Endometrium (tissue), 2 donors: ENCODE data around the gene NRIP1.
A peak's percentile ranks its signal among the peaks of the same experiment; 100 is the strongest.

Experiments
- FAIRE-seq: peaks from 2 replicates; lab custom pipeline; 2012; peaks lifted over from hg19 to GRCh38; lab: Jason Lieb, UNC
- donor health status: control.
- donor health status: control.

The NRIP1 gene

GRCh38 chr21:15006594-15007230, 58.1 kb downstream of the NRIP1 start:
- no peak for FAIRE-seq

GRCh38 chr21:15005391-15005790, 59.4 kb downstream of the NRIP1 start:
- peak; percentile 96 for FAIRE-seq

- no peak for FAIRE-seq
These were observed 60.0 kb downstream of the NRIP1 start for GRCh38 chr21:15004721-15005370.

GRCh38 chr21:15003463-15004135, 61.2 kb downstream of the NRIP1 start:
- FAIRE-seq = no peak

GRCh38 chr21:15001857-15002606, 62.8 kb downstream of the NRIP1 start:
- FAIRE-seq = no peak

GRCh38 chr21:15001113-15001512, 63.7 kb downstream of the NRIP1 start:
- peak; percentile 53 for FAIRE-seq

- FAIRE-seq = no peak
These were observed 64.7 kb downstream of the NRIP1 start for GRCh38 chr21:15000081-15000480.

GRCh38 chr21:14998784-14999183, 66.0 kb downstream of the NRIP1 start:
- no peak for FAIRE-seq

GRCh38 chr21:14998336-14998735, 66.5 kb downstream of the NRIP1 start:
- FAIRE-seq = no peak

- FAIRE-seq = no peak
These were observed 68.9 kb downstream of the NRIP1 start for GRCh38 chr21:14995695-14996490.

- FAIRE-seq = no peak
These were observed 69.6 kb downstream of the NRIP1 start for GRCh38 chr21:14995226-14995625.

- FAIRE-seq = no peak
These were observed 71.7 kb downstream of the NRIP1 start for GRCh38 chr21:14993115-14993514.

- no peak for FAIRE-seq
These were observed 72.8 kb downstream of the NRIP1 start for GRCh38 chr21:14991957-14992356.

- peak; percentile 90 for FAIRE-seq
These were observed 75.4 kb downstream of the NRIP1 start for GRCh38 chr21:14989359-14989758.

GRCh38 chr21:14988760-14989159, 76.0 kb downstream of the NRIP1 start:
- FAIRE-seq = no peak

- FAIRE-seq = no peak
These were observed 77.2 kb downstream of the NRIP1 start for GRCh38 chr21:14987370-14988170.

GRCh38 chr21:14985306-14985705, 79.5 kb downstream of the NRIP1 start:
- FAIRE-seq = no peak

GRCh38 chr21:14982336-14982735, 82.5 kb downstream of the NRIP1 start:
- no peak for FAIRE-seq

- FAIRE-seq = no peak
These were observed 83.6 kb downstream of the NRIP1 start for GRCh38 chr21:14981246-14981645.

GRCh38 chr21:14979264-14979663, 85.5 kb downstream of the NRIP1 start:
- no peak for FAIRE-seq

- FAIRE-seq = no peak
These were observed 87.0 kb downstream of the NRIP1 start for GRCh38 chr21:14977814-14978213.
